H9 (cell line): Measurements from ENCODE around the gene ATG14. TPM values are rescaled to one million over a fixed set of nuclear protein-coding genes. Genes with fewer than 3 reads are reported as not detected.

ENCODE experiments used
- DNase-seq: peaks from one replicate; pipeline ENCODE4 v3.0.0-alpha.2; 2017
- H2AFZ ChIP-seq: one replicate; pipeline ENCODE4 v1.6.1; 2013; ENCODE audit warnings: mild to moderate bottlenecking, low read length, control low read depth, moderate library complexity
- H2AK5ac ChIP-seq: 2 replicates; pipeline ENCODE4 v1.6.1; 2013; ENCODE audit warnings: low read length, control low read depth, mixed read lengths; ENCODE audit not compliant: insufficient read length
- H2BK120ac ChIP-seq: one replicate; pipeline ENCODE4 v1.6.1; 2013; ENCODE audit warnings: low read depth, mild to moderate bottlenecking, low read length, control low read depth, inconsistent platforms; ENCODE audit not compliant: poor library complexity, severe bottlenecking
- H2BK12ac ChIP-seq: 2 replicates; pipeline ENCODE4 v1.6.1; 2013; ENCODE audit warnings: low read length, control low read depth, mixed read lengths, low read depth; ENCODE audit not compliant: insufficient read length
- H2BK15ac ChIP-seq: 2 replicates; pipeline ENCODE4 v1.6.1; 2013; ENCODE audit warnings: low read depth, low read length, control low read depth
- H2BK20ac ChIP-seq: one replicate; pipeline ENCODE4 v1.6.1; 2013; ENCODE audit warnings: low read depth, mild to moderate bottlenecking, low read length, control low read depth, inconsistent platforms; ENCODE audit not compliant: poor library complexity, severe bottlenecking
- H2BK5ac ChIP-seq: 2 replicates; pipeline ENCODE4 v1.6.1; 2013; ENCODE audit warnings: low read length, control low read depth, mixed read lengths; ENCODE audit not compliant: insufficient read length
- H3K14ac ChIP-seq: 2 replicates; pipeline ENCODE4 v1.6.1; 2013; ENCODE audit warnings: low read length, control low read depth; ENCODE audit not compliant: insufficient read depth
- H3K18ac ChIP-seq: 2 replicates; pipeline ENCODE4 v1.6.1; 2013; ENCODE audit warnings: low read depth, mild to moderate bottlenecking, mixed read lengths, low read length, control low read depth; ENCODE audit not compliant: insufficient read length
- H3K23ac ChIP-seq: 2 replicates; pipeline ENCODE4 v1.6.1; 2013; ENCODE audit warnings: low read length, control low read depth, mixed read lengths, low read depth; ENCODE audit not compliant: insufficient read length
- H3K23me2 ChIP-seq: 2 replicates; pipeline ENCODE4 v1.6.1; 2013; ENCODE audit warnings: low read depth, mild to moderate bottlenecking, mixed read lengths, low read length, control low read depth; ENCODE audit not compliant: insufficient read length, poor library complexity, severe bottlenecking
- H3K27ac ChIP-seq: 2 replicates; pipeline ENCODE4 v1.5.1; 2013; ENCODE audit warnings: low read length, control low read depth, mixed read lengths, low read depth; ENCODE audit not compliant: insufficient read length
- H3K27me3 ChIP-seq: 2 replicates; pipeline ENCODE4 v1.6.1; 2013; ENCODE audit warnings: low read length, control low read depth, inconsistent platforms; ENCODE audit not compliant: insufficient read depth
- H3K4ac ChIP-seq: 2 replicates; pipeline ENCODE4 v1.6.1; 2013; ENCODE audit warnings: low read depth, mild to moderate bottlenecking, control low read depth, inconsistent platforms, low read length, moderate library complexity
- H3K4me1 ChIP-seq: 2 replicates; pipeline ENCODE4 v1.6.1; 2013; ENCODE audit warnings: low read length, control low read depth, inconsistent platforms; ENCODE audit not compliant: insufficient read depth
- H3K4me2 ChIP-seq: 2 replicates; pipeline ENCODE4 v1.6.1; 2013; ENCODE audit warnings: low read length, control low read depth, mixed read lengths; ENCODE audit not compliant: insufficient read length, insufficient read depth
- H3K56ac ChIP-seq: 2 replicates; pipeline ENCODE4 v1.6.1; 2013; ENCODE audit warnings: low read depth, mild to moderate bottlenecking, mixed read lengths, low read length, control low read depth; ENCODE audit not compliant: insufficient read length
- H3K79me1 ChIP-seq: 2 replicates; pipeline ENCODE4 v1.6.1; 2013; ENCODE audit warnings: low read depth, mild to moderate bottlenecking, moderate library complexity, low read length, control low read depth, inconsistent platforms; ENCODE audit not compliant: insufficient read depth, poor library complexity, severe bottlenecking
- H3K79me2 ChIP-seq: 2 replicates; pipeline ENCODE4 v1.6.1; 2013; ENCODE audit warnings: low read length, control low read depth, inconsistent platforms; ENCODE audit not compliant: insufficient read depth
- H3K9ac ChIP-seq: 2 replicates; pipeline ENCODE4 v1.6.1; 2013; ENCODE audit warnings: low read length, control low read depth, mixed read lengths; ENCODE audit not compliant: insufficient read length; ENCODE audit errors: extremely low read depth
- H3K9me3 ChIP-seq: one replicate; pipeline ENCODE4 v1.6.1; 2013; ENCODE audit warnings: low read depth, low read length, inconsistent platforms; ENCODE audit not compliant: control insufficient read depth
- H3T11ph ChIP-seq: one replicate; pipeline ENCODE4 v1.6.1; 2013; ENCODE audit warnings: mild to moderate bottlenecking, low read length, control low read depth, inconsistent platforms
- H4K20me1 ChIP-seq: one replicate; pipeline ENCODE4 v1.6.1; 2013; ENCODE audit not compliant: control insufficient read depth, insufficient read length, insufficient read depth
- H4K5ac ChIP-seq: 2 replicates; pipeline ENCODE4 v1.6.1; 2013; ENCODE audit warnings: low read depth, mild to moderate bottlenecking, mixed read lengths, low read length, control low read depth; ENCODE audit not compliant: insufficient read length
- H4K8ac ChIP-seq: replicated peaks from 2 replicates; pipeline ENCODE4 v1.6.1; 2013; ENCODE audit warnings: low read length, control low read depth, mixed read lengths, low read depth; ENCODE audit not compliant: insufficient read length
- H4K91ac ChIP-seq: 2 replicates; pipeline ENCODE4 v1.6.1; 2013; ENCODE audit warnings: low read depth, mild to moderate bottlenecking, moderate library complexity, mixed read lengths, low read length, control low read depth; ENCODE audit not compliant: insufficient read length
- H3K27ac Mint-ChIP-seq, 3 experiments: 2 replicates in 2 of 3; 3 replicates in 1 of 3; pipeline ENCODE4 v1.8.0; 2020 to 2021; ENCODE audit warnings: mixed read lengths in 3 of 3, mild to moderate bottlenecking in 1 of 3, moderate library complexity in 1 of 3
- H3K27me3 Mint-ChIP-seq: 2 replicates; pipeline ENCODE4 v1.8.0; 2021; ENCODE audit warnings: low read depth, mild to moderate bottlenecking, moderate library complexity, mixed read lengths
- H3K36me3 Mint-ChIP-seq, 3 experiments: 2 replicates in 2 of 3; 3 replicates in 1 of 3; pipeline ENCODE4 v1.8.0; 2020 to 2021; ENCODE audit warnings: low read depth in 3 of 3, mixed read lengths in 3 of 3; ENCODE audit not compliant: insufficient read depth in 1 of 3
- H3K4me1 Mint-ChIP-seq, 2 experiments: 2 replicates each; pipeline ENCODE4 v1.8.0; 2020; ENCODE audit warnings: mixed read lengths in 2 of 2
- H3K4me3 Mint-ChIP-seq, 2 experiments: 2 replicates in 1 of 2; 3 replicates in 1 of 2; pipeline ENCODE4 v1.8.0; 2020 to 2021; ENCODE audit warnings: mild to moderate bottlenecking in 2 of 2, mixed read lengths in 2 of 2, moderate library complexity in 1 of 2
- H3K9me3 Mint-ChIP-seq, 2 experiments: 2 replicates in 1 of 2; 3 replicates in 1 of 2; pipeline ENCODE4 v1.8.0; 2020; ENCODE audit warnings: mild to moderate bottlenecking in 2 of 2, mixed read lengths in 2 of 2, moderate library complexity in 1 of 2
- CTCF ChIP-seq: fragments of 200-600 bp; sonication (generic); conservative IDR thresholded peaks from 3 replicates; pipeline ENCODE4 v1.8.0; 2021; ENCODE audit warnings: antibody characterized with exemption, mild to moderate bottlenecking
- WGBS: extraction: QIAGEN DNeasy Blood & Tissue Kit; methylation state at CpG from one replicate; pipeline ENCODE4 v1.1.7; 2013; ENCODE audit warnings: missing lambda C conversion rate, low lambda C conversion rate, mixed read lengths; ENCODE audit not compliant: insufficient read length; ENCODE audit errors: extremely low coverage; 5-methylcytosine and 5-hydroxymethylcytosine counted together
- total RNA-seq: library from RNA; stranded (reverse); gene quantifications from 2 replicates; pipeline ENCODE4 v1.2.1, GENCODE V29; 2021

The ATG14 gene
- total RNA-seq, 1 experiment from 2014 or later = 13.6 TPM

GRCh38 chr14:55426891-55427290, 15.3 kb upstream of the ATG14 start:
- H2BK15ac ChIP-seq = no peak overlapping the region
- H2BK12ac ChIP-seq = no peak overlapping the region
- peaks cover 2% of the 10 kb centered on the region; the same call in 1 of the 2 replicates for H3K4me1 ChIP-seq
- no peak overlapping the region for H3K27ac Mint-ChIP-seq
- H3K18ac ChIP-seq = no peak overlapping the region
- H4K5ac ChIP-seq = no peak overlapping the region
- H3K23me2 ChIP-seq = no peaks in the 10 kb centered on the region
- no peaks in the 10 kb centered on the region for H3K27me3 ChIP-seq
- no peak overlapping the region for H2BK120ac ChIP-seq
- H3K14ac ChIP-seq = no peak overlapping the region
- DNase-seq = no peak
- WGBS = no CpG with 5 or more reads among the region's 4 CpGs
- no peaks in the 10 kb centered on the region for H3K27me3 Mint-ChIP-seq
- H3K79me2 ChIP-seq = no peaks in the 10 kb centered on the region
- no peak overlapping the region for H3K56ac ChIP-seq
- H4K91ac ChIP-seq = no peak overlapping the region
- no peak overlapping the region for H3T11ph ChIP-seq
- H2AK5ac ChIP-seq = no peak overlapping the region
- TF ChIP-seq CTCF = no peak
- no peak overlapping the region for H4K8ac ChIP-seq
- H3K36me3 Mint-ChIP-seq = no peaks in the 10 kb centered on the region
- H3K27ac ChIP-seq = no peak overlapping the region
- H3K4ac ChIP-seq = no peak overlapping the region
- H3K4me2 ChIP-seq = no peak overlapping the region
- H3K23ac ChIP-seq = no peak overlapping the region
- no peaks in the 10 kb centered on the region for H3K9me3 Mint-ChIP-seq
- peaks cover 10 to 11% of the 10 kb centered on the region in 2 experiments for H3K4me1 Mint-ChIP-seq
- H4K20me1 ChIP-seq = no peaks in the 10 kb centered on the region
- no peaks in the 10 kb centered on the region for H3K79me1 ChIP-seq
- H3K9me3 ChIP-seq = no peaks in the 10 kb centered on the region
- H2AFZ ChIP-seq = no peak overlapping the region
- H2BK20ac ChIP-seq = no peak overlapping the region
- H2BK5ac ChIP-seq = no peak overlapping the region
- H3K9ac ChIP-seq = no peak overlapping the region
- no peak overlapping the region for H3K4me3 Mint-ChIP-seq
